Measurements from ENCODE around the gene CAMTA1.

CAMTA1 gene

GRCh38 chr1:6954591-6954990 lies 169.3 kb downstream of the CAMTA1 start:
- Histone ChIP-seq H3K4me3 (ENCODE audit: low read depth, low read length) (no peak overlapping the region), H3K27ac (ENCODE audit: extremely low read depth, low read depth, low read length) (no peak overlapping the region), H3K4me1 (ENCODE audit: control insufficient read depth, insufficient read depth, low read length) (peaks cover 14% of the 10 kb centered on the region), H3K9me3 (ENCODE audit: control insufficient read depth, insufficient read depth, low read depth, low read length) (no peaks in the 10 kb centered on the region), H3K36me3 (ENCODE audit: control insufficient read depth in 2 of 2, insufficient read depth in 1 of 2, low read length in 2 of 2) (no peaks in the 10 kb centered on the region)
- ChIA-PET POLR2A (interaction anchor here (0.7 kb wide), 1 partner anchor 57 kb away, joined by 6 read pairs; no protein-coding TSS in a partner anchor), CTCF (interaction anchor here (0.5 to 0.8 kb wide), 2 partner anchors 40 to 88 kb away, joined by 3 read pairs; no protein-coding TSS in a partner anchor)
- TF ChIP-seq ZNF449 (tag by site-specific recombination; IDR thresholded peaks at IDR 0.05) (peak; percentile 78), ZNF211 (tag by site-specific recombination; IDR thresholded peaks at IDR 0.05; ENCODE audit: low read depth) (no peak), ZNF302 (tag by site-specific recombination; IDR thresholded peaks at IDR 0.05; ENCODE audit: low read depth) (no peak), ZNF132 (tag by site-specific recombination; IDR thresholded peaks at IDR 0.05; ENCODE audit: borderline replicate concordance) (no peak), ZEB2 (tag by site-specific recombination; IDR thresholded peaks at IDR 0.05) (no peak), ZBTB7A (tag by site-specific recombination; IDR thresholded peaks at IDR 0.05; ENCODE audit: low read depth) (no peak), ZBTB10 (tag by site-specific recombination; IDR thresholded peaks at IDR 0.05) (no peak)
- TF ChIP-seq, protein P1, sequence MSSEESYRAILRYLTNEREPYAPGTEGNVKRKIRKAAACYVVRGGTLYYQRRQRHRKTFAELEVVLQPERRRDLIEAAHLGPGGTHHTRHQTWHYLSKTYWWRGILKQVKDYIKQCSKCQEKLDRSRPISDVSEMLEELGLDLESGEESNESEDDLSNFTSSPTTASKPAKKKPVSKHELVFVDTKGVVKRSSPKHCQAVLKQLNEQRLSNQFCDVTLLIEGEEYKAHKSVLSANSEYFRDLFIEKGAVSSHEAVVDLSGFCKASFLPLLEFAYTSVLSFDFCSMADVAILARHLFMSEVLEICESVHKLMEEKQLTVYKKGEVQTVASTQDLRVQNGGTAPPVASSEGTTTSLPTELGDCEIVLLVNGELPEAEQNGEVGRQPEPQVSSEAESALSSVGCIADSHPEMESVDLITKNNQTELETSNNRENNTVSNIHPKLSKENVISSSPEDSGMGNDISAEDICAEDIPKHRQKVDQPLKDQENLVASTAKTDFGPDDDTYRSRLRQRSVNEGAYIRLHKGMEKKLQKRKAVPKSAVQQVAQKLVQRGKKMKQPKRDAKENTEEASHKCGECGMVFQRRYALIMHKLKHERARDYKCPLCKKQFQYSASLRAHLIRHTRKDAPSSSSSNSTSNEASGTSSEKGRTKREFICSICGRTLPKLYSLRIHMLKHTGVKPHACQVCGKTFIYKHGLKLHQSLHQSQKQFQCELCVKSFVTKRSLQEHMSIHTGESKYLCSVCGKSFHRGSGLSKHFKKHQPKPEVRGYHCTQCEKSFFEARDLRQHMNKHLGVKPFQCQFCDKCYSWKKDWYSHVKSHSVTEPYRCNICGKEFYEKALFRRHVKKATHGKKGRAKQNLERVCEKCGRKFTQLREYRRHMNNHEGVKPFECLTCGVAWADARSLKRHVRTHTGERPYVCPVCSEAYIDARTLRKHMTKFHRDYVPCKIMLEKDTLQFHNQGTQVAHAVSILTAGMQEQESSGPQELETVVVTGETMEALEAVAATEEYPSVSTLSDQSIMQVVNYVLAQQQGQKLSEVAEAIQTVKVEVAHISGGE (tag by site-specific recombination; conservative IDR thresholded peaks at IDR 0.05; ENCODE audit: low read depth): no peak

DNA sequence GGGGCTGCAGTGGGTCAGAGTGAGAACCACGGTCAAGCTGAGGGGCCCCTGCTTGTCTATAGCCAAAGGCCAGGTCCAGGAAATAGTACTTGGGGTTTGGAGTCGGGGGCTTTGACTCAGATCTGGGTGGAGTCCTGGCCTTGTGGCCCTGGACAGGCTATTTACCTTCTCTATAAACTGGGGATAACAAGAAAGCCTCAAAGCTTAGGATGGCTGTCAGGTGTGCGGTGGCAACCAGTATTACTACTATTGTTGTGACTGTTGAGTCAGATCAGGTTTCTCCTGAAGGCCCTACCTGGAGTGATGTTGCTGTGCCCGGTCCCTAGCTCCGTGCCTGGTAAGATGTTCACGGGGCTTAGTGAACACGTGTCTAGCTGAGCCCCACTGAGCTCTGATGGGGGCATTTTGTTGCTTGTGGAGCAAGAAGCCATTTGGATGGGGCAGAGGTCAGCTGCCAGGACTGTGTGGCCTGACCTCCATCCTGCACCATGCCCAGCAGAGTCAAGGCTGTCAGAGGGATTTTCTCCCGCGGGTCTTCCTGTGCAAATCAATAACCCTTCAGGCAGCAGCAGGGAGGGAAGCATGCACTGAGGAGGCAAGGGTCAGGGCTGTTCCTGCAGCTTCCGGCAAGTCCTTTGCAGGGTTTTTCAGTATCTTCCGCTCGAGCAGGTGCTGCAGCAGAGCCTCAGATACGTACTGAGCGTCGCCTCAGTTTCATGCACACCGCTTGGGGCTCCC lies 170.3 kb downstream of the CAMTA1 start:
- H3K9me3 ChIP-seq (ENCODE audit: control insufficient read depth, insufficient read depth, low read depth, low read length): no peaks in the 10 kb centered on the region
- TF ChIP-seq ZNF544 (tag by site-specific recombination; IDR thresholded peaks at IDR 0.05): no peak
- no peak for TF ChIP-seq ZNF23 (tag by site-specific recombination; IDR thresholded peaks at IDR 0.05; ENCODE audit: borderline replicate concordance)
- TF ChIP-seq, protein P2, sequence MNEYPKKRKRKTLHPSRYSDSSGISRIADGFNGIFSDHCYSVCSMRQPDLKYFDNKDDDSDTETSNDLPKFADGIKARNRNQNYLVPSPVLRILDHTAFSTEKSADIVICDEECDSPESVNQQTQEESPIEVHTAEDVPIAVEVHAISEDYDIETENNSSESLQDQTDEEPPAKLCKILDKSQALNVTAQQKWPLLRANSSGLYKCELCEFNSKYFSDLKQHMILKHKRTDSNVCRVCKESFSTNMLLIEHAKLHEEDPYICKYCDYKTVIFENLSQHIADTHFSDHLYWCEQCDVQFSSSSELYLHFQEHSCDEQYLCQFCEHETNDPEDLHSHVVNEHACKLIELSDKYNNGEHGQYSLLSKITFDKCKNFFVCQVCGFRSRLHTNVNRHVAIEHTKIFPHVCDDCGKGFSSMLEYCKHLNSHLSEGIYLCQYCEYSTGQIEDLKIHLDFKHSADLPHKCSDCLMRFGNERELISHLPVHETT (tag by site-specific recombination; IDR thresholded peaks at IDR 0.05): no peak
- no peak for TF ChIP-seq ZNF146 (tag by site-specific recombination; IDR thresholded peaks at IDR 0.05)
- POLR2A ChIA-PET: no interaction called here
- peaks cover 22% of the 10 kb centered on the region for H3K4me1 ChIP-seq (ENCODE audit: control insufficient read depth, insufficient read depth, low read length)
- H3K36me3 ChIP-seq (ENCODE audit: control insufficient read depth in 2 of 2, insufficient read depth in 1 of 2, low read length in 2 of 2): no peaks in the 10 kb centered on the region
- no peak overlapping the region for H3K4me3 ChIP-seq (ENCODE audit: low read depth, low read length)
- CTCF ChIA-PET: interaction anchor here (0.8 kb wide), 1 partner anchor 87 kb away, joined by 3 read pairs; no protein-coding TSS in a partner anchor
- H3K27ac ChIP-seq (ENCODE audit: extremely low read depth, low read depth, low read length): no peak overlapping the region

Data from HEK293 (cell line).